Putamen (tissue), 1 donor: ENCODE measurements around the gene NNT.
"Not testable (repeated sequence)": the region's sequence is repeated elsewhere in the genome, so short reads cannot be mapped to it uniquely, and the experiment has no call there.

ENCODE experiments used
- DNase-seq: peaks from one replicate; pipeline ENCODE4 v3.0.0-alpha.2; 2016; ENCODE audit warnings: low spot score

The NNT gene

DNA sequence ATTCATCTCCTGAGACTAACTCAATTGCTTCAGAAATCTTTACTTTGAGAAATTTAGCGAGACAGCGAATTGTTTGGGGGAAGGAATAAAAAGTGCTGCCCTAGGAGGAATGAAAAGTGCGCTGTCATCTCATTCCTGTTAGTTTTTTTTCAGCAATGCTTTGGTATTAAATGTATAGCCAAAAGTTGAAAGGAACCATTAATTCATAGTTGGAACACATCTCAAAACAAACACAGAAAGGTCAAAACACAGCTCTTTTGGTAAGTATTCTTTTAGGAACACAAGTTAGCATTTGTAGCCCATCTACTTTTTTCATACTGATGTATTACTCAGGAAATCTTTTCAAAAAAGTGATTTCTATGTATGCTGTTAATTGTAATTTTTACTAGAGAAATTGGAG, 109.1 kb downstream of the NNT start:
- no peak for DNase-seq

DNA sequence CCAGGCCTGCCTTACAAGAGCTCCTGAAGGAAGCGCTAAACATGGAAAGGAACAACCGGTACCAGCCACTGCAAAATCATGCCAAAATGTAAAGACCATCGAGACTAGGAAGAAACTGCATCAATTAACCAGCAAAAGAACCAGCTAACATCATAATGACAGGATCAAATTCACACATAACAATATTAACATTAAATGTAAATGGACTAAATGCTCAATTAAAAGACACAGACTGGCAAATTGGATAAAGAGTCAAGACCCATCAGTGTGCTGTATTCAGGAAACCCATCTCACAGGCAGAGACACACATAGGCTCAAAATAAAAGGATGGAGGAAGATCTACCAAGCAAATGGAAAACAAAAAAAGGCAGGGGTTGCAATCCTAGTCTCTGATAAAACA, 116.8 kb downstream of the NNT start:
- DNase-seq, result not testable (repeated sequence)

GRCh38 chr5:43728581-43728980, 125.6 kb downstream of the NNT start:
- no peak for DNase-seq

DNA sequence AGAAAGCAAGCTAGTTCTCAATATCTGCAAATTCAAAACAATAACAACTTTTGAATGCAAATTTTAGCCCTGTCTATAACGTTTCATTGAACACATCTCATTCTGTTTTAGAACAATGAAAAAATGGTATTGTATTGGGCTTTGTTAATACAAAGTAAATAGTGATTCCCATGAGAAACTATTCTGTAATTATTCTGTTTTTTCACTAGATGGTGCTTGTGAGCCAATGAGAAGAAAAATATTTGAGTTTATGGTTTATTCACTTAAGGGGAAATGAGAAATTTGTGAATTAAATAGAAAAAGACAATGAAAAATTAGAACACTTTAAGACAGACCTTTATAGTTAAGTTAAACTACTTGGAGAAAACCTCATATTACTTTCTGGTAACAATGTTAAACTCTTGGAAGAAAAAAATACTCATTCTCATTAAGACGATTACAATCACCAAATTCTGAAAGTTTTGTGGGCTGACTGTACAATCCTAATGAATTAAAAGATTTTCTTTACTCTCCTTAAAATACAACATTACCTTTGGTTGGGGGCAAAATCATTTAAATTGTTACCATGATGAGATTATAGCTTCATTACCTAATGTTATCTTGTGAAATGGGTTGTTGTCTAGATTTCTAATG, 127.0 kb downstream of the NNT start:
- no peak for DNase-seq

GRCh38 chr5:43730832-43731342, 127.9 kb downstream of the NNT start:
- no peak for DNase-seq

DNA sequence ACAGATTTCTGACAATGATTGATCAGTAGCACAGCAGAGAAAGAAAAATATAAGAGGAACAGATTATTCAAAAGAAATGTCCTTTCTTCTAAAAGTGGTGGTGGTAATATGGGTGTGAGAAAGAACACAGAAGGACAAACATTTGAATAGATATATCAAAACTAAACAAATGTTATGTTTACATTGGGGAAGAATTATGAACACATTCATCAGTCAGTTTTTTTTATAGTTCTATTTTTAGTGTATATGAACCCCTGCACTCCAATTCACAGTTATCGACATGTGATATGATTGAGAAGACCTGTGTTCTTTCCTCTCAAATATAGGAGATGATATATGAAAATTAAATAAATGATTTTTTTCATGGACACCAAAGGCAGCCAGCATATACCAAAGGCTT, 128.6 kb downstream of the NNT start:
- DNase-seq, result no peak

GRCh38 chr5:43745923-43746548, 143.1 kb downstream of the NNT start:
- not testable (repeated sequence) for DNase-seq

DNA sequence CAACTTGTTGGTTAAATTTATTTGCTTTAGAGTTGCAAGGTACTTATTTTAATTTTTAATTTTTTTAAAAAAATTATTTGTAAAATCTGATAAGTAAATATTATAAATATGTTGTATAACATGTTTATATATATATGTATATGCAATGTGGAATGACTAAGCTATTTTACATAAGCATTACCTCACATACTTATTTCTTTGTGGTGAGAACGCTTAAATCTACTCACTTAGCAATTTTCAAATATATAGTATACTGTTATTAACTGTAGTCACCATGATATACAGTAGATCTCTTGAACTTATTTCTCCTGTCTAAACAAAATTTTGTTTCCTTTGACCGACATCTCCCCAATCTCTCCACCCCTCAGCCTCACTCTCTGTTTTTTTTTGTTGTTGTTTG, 147.8 kb downstream of the NNT start:
- DNase-seq, result no peak

DNA sequence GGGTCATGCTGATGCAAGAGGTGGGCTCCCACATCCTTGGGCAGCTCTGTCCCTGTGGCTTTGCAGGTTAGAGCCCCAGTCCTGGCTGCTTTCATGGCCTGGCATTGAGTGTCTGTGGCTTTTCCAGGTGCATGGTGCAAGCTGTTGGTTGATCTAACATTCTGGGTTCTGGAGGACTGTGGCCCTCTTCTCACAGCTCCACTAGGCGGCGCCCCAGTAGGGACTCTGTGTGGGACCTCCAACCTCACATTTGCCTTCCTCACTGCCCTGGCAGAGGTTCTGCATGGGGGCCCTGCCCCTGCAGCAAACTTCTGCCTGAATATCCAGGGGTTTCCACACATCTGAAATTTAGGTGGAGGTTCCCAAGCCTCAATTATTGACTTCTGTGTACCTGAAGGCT, 150.1 kb downstream of the NNT start:
- no peak for DNase-seq
